ENCODE data around the gene WSB1. TPM values are rescaled to one million over a fixed set of nuclear protein-coding genes. Genes with fewer than 3 reads are reported as not detected.

Gene WSB1
- total RNA-seq, 1 experiment from 2014 or later = 114 TPM

- POLR2A ChIA-PET (ENCODE audit: low non-redundant PET) = interaction anchor here (0.6 kb wide), 1 partner anchor 19 kb away, joined by 3 read pairs; no protein-coding TSS in a partner anchor
- BruUV-seq (replicated peaks) = no TSS peak
- intact Hi-C loops (cut with micrococcal nuclease; ENCODE audit: unreplicated experiment) = loop anchor here (5.0 kb wide), 1 partner anchor 267 kb away; no protein-coding TSS in a partner anchor
Observed at GRCh38 chr17:27339836-27340550, 46.1 kb downstream of the WSB1 start.

GRCh38 chr17:27340575-27340974, 46.7 kb downstream of the WSB1 start:
- Histone ChIP-seq H3K4me1 (ENCODE audit: insufficient read depth, low read length, poor library complexity, severe bottlenecking) (peaks cover 31% of the 10 kb centered on the region), H3K27me3 (replicated peaks; ENCODE audit: insufficient read depth, low read depth, low read length, poor library complexity) (no peaks in the 10 kb centered on the region), H3K9me3 (ENCODE audit: low read depth, low read length, poor library complexity, severe bottlenecking) (no peaks in the 10 kb centered on the region), H3K4me3 (ENCODE audit: low read depth, low read length, poor library complexity, severe bottlenecking) (no peak overlapping the region), H3K27ac (ENCODE audit: low read depth, low read length, poor library complexity, severe bottlenecking) (peak overlapping the region; percentile 1), H3K36me3 (ENCODE audit: insufficient read depth, low read length, poor library complexity, severe bottlenecking) (no peaks in the 10 kb centered on the region)
- no TSS peak for BruUV-seq (replicated peaks)
- POLR2A ChIA-PET (ENCODE audit: low non-redundant PET) = interaction anchor here (0.6 kb wide), 1 partner anchor 40 kb away, joined by 3 read pairs; no protein-coding TSS in a partner anchor
- intact Hi-C loops (cut with micrococcal nuclease; ENCODE audit: unreplicated experiment) = loop anchor here (5.0 kb wide), 1 partner anchor 267 kb away; no protein-coding TSS in a partner anchor
- no peak for DNase-seq (ENCODE audit: low spot score)
- no peak for TF ChIP-seq CTCF (conservative IDR thresholded peaks at IDR 0.05; ENCODE audit: low read depth, low read length)
- TF ChIP-seq EZH2 (IDR thresholded peaks at IDR 0.05; ENCODE audit: borderline replicate concordance, low read depth, low read length, poor library complexity, severe bottlenecking) = no peak
- CTCF ChIA-PET = no interaction called here

More at GRCh38 chr17:27339836-27340550, 46.1 kb downstream of the WSB1 start:
- CTCF ChIA-PET = no interaction called here
- no peak overlapping the region for H3K27ac ChIP-seq (ENCODE audit: low read depth, low read length, poor library complexity, severe bottlenecking)
- H3K4me1 ChIP-seq (ENCODE audit: insufficient read depth, low read length, poor library complexity, severe bottlenecking) = peaks cover 30% of the 10 kb centered on the region
- no peaks in the 10 kb centered on the region for H3K27me3 ChIP-seq (replicated peaks; ENCODE audit: insufficient read depth, low read depth, low read length, poor library complexity)
- H3K4me3 ChIP-seq (ENCODE audit: low read depth, low read length, poor library complexity, severe bottlenecking) = no peak overlapping the region
- no peaks in the 10 kb centered on the region for H3K36me3 ChIP-seq (ENCODE audit: insufficient read depth, low read length, poor library complexity, severe bottlenecking)
- no peak for DNase-seq (ENCODE audit: low spot score)
- TF ChIP-seq EZH2 (IDR thresholded peaks at IDR 0.05; ENCODE audit: borderline replicate concordance, low read depth, low read length, poor library complexity, severe bottlenecking) (no peak), CTCF (conservative IDR thresholded peaks at IDR 0.05; ENCODE audit: low read depth, low read length) (no peak)
- no peaks in the 10 kb centered on the region for H3K9me3 ChIP-seq (ENCODE audit: low read depth, low read length, poor library complexity, severe bottlenecking)

- no peaks in the 10 kb centered on the region for H3K36me3 ChIP-seq (ENCODE audit: insufficient read depth, low read length, poor library complexity, severe bottlenecking)
- DNase-seq (ENCODE audit: low spot score) = no peak
- H3K4me3 ChIP-seq (ENCODE audit: low read depth, low read length, poor library complexity, severe bottlenecking) = no peak overlapping the region
- H3K27me3 ChIP-seq (replicated peaks; ENCODE audit: insufficient read depth, low read depth, low read length, poor library complexity) = no peaks in the 10 kb centered on the region
- ChIA-PET POLR2A (ENCODE audit: low non-redundant PET) (interaction anchor here (0.6 kb wide), 1 partner anchor 40 kb away, joined by 3 read pairs; no protein-coding TSS in a partner anchor), CTCF (no interaction called here)
- intact Hi-C loops (cut with micrococcal nuclease; ENCODE audit: unreplicated experiment) = loop anchor here (5.0 kb wide), 1 partner anchor 266 kb away; no protein-coding TSS in a partner anchor
- peaks cover 31% of the 10 kb centered on the region for H3K4me1 ChIP-seq (ENCODE audit: insufficient read depth, low read length, poor library complexity, severe bottlenecking)
- H3K27ac ChIP-seq (ENCODE audit: low read depth, low read length, poor library complexity, severe bottlenecking) = peak overlapping the region; percentile 1
- H3K9me3 ChIP-seq (ENCODE audit: low read depth, low read length, poor library complexity, severe bottlenecking) = no peaks in the 10 kb centered on the region
- BruUV-seq (replicated peaks) = no TSS peak
- TF ChIP-seq EZH2 (IDR thresholded peaks at IDR 0.05; ENCODE audit: borderline replicate concordance, low read depth, low read length, poor library complexity, severe bottlenecking) (no peak), CTCF (conservative IDR thresholded peaks at IDR 0.05; ENCODE audit: low read depth, low read length) (no peak)
Observed at GRCh38 chr17:27341041-27341471, 47.1 kb downstream of the WSB1 start.

Data from A673 (cell line).